Mucosa of rectum (tissue), 2 donors: ENCODE measurements around the gene INSIG2.

Experiments
- H3K27ac ChIP-seq, 2 donors: one replicate each; pipeline ENCODE4 v1.7.0; 2013; ENCODE audit warnings: inconsistent platforms in 2 of 2, low read depth in 2 of 2, low read length in 2 of 2
- H3K27me3 ChIP-seq, 2 donors: one replicate each; pipeline ENCODE4 v1.7.0; 2013; ENCODE audit warnings: low read length in 2 of 2; ENCODE audit not compliant: control insufficient read depth in 2 of 2, insufficient read depth in 2 of 2
- H3K36me3 ChIP-seq, 2 donors: one replicate each; pipeline ENCODE4 v1.7.0; 2013; ENCODE audit warnings: low read length in 2 of 2; ENCODE audit not compliant: control insufficient read depth in 2 of 2, insufficient read depth in 2 of 2
- H3K4me1 ChIP-seq, 2 donors: one replicate each; pipeline ENCODE4 v1.7.0; 2013; ENCODE audit warnings: low read length in 2 of 2, mild to moderate bottlenecking in 1 of 2; ENCODE audit not compliant: control insufficient read depth in 2 of 2, insufficient read depth in 2 of 2
- H3K4me3 ChIP-seq, 2 donors: one replicate each; pipeline ENCODE4 v1.7.0; 2013; ENCODE audit warnings: low read length in 2 of 2
- H3K9ac ChIP-seq, 2 donors: one replicate each; pipeline ENCODE4 v1.7.0; 2013; ENCODE audit warnings: low read length in 2 of 2, low read depth in 1 of 2, mild to moderate bottlenecking in 1 of 2
- H3K9me3 ChIP-seq, 2 donors: one replicate each; pipeline ENCODE4 v1.7.0; 2013; ENCODE audit warnings: low read length in 2 of 2; ENCODE audit not compliant: control insufficient read depth in 2 of 2
- donor health status: healthy.
- donor health status: Normal muscosa, but diverticular disease.

Gene INSIG2

DNA sequence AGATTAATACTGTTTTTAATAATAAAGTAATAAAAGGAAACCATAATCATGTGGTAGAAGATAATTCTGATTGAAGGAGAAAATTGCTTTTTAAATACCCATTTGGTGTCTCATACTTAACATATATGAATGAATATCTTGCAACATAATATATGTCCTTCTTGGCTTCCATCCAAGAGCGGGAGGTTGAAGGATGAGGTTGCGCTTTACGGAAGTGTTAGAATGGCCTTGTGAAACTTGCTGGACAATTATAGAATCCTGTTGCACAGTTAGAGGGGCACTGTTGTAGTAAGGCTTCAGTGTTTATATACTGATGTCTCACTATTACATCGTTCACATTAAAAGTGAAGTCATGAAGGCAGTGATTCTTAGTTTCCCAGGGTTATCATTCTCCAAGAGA is 9.4 kb downstream of the INSIG2 start:
- Histone ChIP-seq H3K27me3 (no peaks in the 10 kb centered on the region), H3K9ac (no peak overlapping the region), H3K9me3 (no peaks in the 10 kb centered on the region), H3K4me3 (no peak overlapping the region), H3K36me3 (peaks cover 6 to 8% of the 10 kb centered on the region in 2 donors), H3K4me1 (no peaks in the 10 kb centered on the region), H3K27ac (no peak overlapping the region)

DNA sequence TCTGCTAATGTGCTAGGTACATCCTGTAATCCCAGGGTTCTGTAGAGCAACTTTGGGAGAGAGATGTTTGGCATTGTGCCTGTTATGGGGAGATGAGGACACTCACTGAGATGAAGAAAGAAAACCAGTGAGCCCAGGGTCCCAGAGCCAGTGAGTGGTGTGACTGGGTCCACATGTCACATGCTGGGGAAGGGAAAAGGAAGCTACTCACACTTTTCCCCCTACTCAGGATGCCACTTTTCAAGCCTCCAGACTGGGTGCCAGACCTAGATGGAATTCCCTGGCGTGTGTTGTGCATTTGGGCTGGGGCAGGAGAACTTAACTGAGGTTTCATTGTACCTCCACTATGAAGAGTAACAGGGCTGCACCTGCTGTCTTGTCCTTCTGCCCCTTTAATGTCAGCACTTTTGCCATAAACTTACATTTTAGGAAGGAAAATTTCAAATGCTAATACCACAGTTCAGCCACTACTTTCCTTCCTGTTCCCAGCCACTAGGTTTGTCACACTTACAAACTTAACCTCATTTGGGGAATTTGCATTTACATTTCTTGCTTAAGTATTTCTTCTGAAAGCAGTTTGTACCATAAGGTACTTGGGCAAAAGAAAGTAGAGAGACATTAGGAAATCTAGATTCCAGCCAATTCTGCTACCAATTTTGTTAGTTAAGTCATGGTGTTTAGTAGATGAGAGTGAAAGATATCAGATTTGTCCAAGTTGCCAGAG is 10.2 kb downstream of the INSIG2 start:
- Histone ChIP-seq H3K9ac (no peak overlapping the region), H3K27ac (no peak overlapping the region), H3K27me3 (no peaks in the 10 kb centered on the region), H3K36me3 (peaks cover 10 to 11% of the 10 kb centered on the region in 2 donors), H3K9me3 (no peaks in the 10 kb centered on the region), H3K4me1 (no peaks in the 10 kb centered on the region), H3K4me3 (no peak overlapping the region)

DNA sequence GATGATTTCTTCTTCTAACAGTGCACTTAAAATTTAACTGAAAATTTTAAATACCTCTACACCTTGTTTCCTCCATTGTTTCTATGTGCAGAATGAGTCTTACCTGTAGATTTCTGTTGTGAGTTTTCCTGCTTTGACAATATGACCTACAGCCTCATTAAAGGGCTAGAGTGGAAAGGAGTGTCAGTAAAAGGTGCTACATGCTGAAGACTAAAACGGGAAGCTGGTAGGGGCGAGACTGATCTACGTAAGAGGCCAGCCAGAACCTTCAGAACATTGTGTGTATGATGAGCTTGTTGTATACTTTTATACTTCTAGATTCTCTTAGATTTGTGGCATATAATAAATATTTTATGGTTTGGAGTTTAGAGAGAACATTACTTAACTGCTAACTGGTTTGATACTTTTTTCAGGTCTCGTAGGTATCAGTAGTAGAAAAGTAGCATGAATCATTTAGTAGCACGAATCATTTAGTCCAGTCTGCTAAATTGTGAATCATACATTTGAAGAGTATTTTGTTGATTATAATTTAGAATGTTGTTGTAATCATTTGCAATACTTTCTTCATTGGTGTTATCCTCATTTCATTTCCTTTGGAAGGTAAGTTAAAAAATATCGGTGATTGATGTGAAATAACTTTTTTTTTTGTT is 14.3 kb downstream of the INSIG2 start:
- Histone ChIP-seq H3K4me1 (no peaks in the 10 kb centered on the region), H3K9ac (no peak overlapping the region), H3K27me3 (no peaks in the 10 kb centered on the region), H3K4me3 (no peak overlapping the region), H3K9me3 (no peaks in the 10 kb centered on the region), H3K36me3 (peaks cover 16 to 20% of the 10 kb centered on the region in 2 donors), H3K27ac (no peak overlapping the region)

DNA sequence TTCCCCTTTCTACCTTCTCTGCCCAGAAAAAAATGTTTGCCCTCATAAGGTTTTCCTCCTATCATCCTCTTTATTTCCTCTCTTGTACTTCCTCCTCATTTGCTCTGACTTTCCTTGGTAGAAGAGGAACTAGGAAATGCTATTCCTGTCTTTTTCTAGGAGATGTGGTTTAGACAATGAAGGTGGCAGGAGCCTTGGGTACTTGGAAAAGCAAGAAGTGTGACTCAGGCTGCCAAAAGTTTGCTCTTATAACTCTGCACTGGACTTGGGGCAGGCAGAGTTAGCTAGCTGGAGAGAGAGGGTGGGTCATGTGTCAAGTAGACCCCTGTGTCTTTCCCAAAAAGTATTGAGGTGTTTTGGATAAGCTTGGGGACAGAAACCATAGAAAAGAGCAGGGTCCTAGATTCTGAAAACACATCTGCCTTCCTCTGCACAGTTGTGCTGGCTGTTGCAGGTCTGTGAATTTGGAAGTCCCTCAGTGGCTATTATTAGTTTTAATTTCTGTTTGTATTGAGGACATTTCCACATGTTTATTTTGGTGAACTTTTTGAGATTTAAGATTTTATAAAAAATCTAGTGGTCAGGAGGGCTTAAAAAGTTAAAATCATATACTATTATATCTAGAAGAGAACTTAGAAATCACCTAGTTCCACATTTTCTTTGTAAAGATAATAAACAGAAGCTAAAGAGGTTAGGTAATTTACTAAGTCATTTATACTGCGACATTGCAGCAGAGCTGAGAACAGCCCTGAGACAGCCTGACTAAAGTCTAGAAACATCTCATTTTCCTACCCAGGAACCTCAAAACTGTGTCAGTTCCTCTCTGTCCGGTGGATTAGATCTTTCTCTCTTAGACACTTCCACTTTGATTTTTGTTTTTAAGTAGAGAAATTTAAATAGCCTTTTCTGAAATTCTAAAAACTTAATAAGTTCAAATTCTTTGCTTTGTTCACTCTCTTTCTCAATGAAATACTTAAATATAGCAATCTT is 16.0 kb downstream of the INSIG2 start:
- Histone ChIP-seq H3K27me3 (no peaks in the 10 kb centered on the region), H3K27ac (no peak overlapping the region), H3K4me3 (no peak overlapping the region), H3K36me3 (peaks cover 20 to 23% of the 10 kb centered on the region in 2 donors), H3K9ac (no peak overlapping the region), H3K9me3 (no peaks in the 10 kb centered on the region), H3K4me1 (no peaks in the 10 kb centered on the region)

DNA sequence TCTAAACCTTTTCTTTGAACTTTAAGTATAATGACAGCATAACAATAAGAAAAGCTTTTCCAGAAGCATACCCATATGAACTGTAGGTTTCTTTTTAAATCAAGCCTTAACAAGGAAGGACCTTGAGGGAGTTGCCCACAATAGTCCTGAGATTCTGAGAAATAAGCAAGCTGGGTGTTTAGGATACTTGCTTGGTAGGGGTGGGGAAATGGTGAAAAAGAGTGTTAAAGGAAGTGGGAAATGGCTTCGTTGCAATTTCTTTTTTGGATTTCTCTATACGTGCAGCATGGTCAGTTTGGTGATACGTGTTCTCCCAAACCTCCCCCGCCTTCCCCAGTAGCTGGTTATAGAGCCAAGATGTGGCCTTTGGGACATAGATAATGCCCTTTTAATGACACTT is 17.2 kb downstream of the INSIG2 start:
- no peak overlapping the region for H3K27ac ChIP-seq
- H3K9ac ChIP-seq = no peak overlapping the region
- H3K36me3 ChIP-seq = peaks cover 23% of the 10 kb centered on the region in 2 donors
- H3K4me1 ChIP-seq = no peaks in the 10 kb centered on the region
- H3K27me3 ChIP-seq = no peaks in the 10 kb centered on the region
- H3K9me3 ChIP-seq = no peaks in the 10 kb centered on the region
- H3K4me3 ChIP-seq = no peak overlapping the region

DNA sequence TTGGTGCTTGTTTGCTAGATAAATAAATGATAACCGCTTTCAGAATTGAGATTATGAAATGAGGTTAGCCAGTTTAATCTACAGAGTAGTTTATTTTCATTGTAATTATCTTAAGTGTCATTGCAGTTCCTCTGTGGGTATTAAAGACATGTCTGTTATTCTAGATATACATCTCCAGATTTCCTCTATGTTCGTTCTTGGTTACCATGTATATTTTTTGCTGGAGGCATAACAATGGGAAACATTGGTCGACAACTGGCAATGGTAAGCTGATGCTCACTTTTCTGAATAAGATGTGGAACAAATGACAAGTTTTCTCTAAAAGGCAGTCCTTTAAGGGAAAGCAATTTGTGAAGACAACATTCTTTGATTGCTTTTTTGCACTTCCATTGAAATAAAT is 18.7 kb downstream of the INSIG2 start:
- Histone ChIP-seq H3K9me3 (no peaks in the 10 kb centered on the region), H3K9ac (no peak overlapping the region), H3K27me3 (no peaks in the 10 kb centered on the region), H3K4me1 (no peaks in the 10 kb centered on the region), H3K27ac (no peak overlapping the region), H3K4me3 (no peak overlapping the region), H3K36me3 (peaks cover 19 to 20% of the 10 kb centered on the region in 2 donors)

DNA sequence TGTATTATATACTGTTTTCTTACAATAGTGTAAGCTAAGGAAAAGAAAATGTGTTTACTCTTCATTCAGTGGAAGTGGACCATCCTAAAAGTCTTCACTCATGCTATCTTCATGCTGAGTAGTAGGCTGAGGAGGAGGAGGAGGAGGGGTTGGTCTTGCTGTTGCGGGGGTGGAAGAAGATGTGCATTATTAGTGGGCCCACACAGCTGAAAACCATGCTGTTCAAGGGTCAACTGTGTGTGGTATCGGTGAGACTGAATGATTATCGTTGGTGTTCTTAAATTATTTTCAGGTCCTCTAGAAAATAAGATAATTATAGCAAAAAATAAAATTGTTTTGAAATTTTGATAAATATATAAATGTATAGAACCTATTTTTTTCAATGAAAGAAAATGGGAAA is 22.0 kb downstream of the INSIG2 start:
- Histone ChIP-seq H3K4me3 (no peak overlapping the region), H3K27me3 (no peaks in the 10 kb centered on the region), H3K9me3 (no peaks in the 10 kb centered on the region), H3K27ac (no peak overlapping the region), H3K9ac (no peak overlapping the region), H3K36me3 (peaks cover 14% of the 10 kb centered on the region in 2 donors), H3K4me1 (no peaks in the 10 kb centered on the region)

DNA sequence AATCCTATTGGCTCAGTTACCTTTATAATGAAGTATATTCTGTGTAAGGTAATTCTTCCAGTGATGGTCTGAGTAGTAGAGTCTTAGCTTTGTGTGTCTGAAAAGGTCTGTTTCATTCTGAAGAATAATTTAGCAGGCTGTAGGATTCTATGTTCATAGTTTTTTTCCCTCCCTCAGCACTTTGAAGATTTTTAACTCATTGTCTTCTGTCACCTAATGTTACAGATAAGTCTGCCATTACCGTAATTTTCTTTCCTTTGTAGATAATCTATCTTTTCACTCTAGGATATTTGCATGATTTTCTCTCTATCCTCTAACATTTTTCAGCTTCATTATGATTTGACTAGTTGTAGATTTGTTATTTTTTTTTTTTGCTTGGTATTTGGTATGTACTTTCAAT is 22.7 kb downstream of the INSIG2 start:
- H3K9me3 ChIP-seq = no peaks in the 10 kb centered on the region
- no peaks in the 10 kb centered on the region for H3K4me1 ChIP-seq
- peaks cover 10 to 14% of the 10 kb centered on the region in 2 donors for H3K36me3 ChIP-seq
- no peaks in the 10 kb centered on the region for H3K27me3 ChIP-seq
- H3K4me3 ChIP-seq = no peak overlapping the region
- H3K27ac ChIP-seq = no peak overlapping the region
- no peak overlapping the region for H3K9ac ChIP-seq

DNA sequence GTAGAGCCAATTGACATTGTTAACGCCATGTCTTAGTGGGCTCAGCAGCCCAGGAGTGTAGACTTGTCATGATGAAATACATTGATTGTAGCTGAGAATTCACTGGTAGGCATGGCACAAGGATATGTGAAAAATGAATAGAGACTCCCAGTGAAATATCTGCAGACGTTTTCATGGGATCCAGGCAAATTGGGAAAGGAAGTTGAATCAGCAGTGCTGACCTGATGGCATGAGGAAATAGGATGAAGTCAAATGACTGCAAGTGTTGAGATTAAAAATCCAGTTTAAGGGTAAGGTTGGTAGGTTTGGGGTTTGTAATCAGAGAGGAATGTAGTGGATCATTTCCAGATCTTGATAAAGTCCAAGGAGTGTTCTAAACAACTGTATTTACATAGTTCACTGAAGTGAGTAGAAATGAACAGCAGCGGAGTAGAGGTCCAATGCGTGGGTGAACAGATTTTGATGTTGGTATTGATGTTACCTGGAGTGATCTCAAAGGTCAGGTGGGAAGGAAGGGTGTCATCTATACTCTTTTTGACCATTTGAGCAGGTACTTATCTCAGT is 24.6 kb downstream of the INSIG2 start:
- no peak overlapping the region for H3K27ac ChIP-seq
- H3K4me3 ChIP-seq = no peak overlapping the region
- no peaks in the 10 kb centered on the region for H3K9me3 ChIP-seq
- no peaks in the 10 kb centered on the region for H3K27me3 ChIP-seq
- no peak overlapping the region for H3K9ac ChIP-seq
- peaks cover under 1 to 7% of the 10 kb centered on the region in 2 donors for H3K36me3 ChIP-seq
- no peaks in the 10 kb centered on the region for H3K4me1 ChIP-seq
